ENCODE measurements around the gene TADA2B.

GRCh38 chr4:7058792-7059191 lies 15.6 kb downstream of the TADA2B start:
- TF ChIP-seq EZH2 (IDR thresholded peaks at IDR 0.05; ENCODE audit: insufficient read depth, poor library complexity, severe bottlenecking) (no peak), EZH2phosphoT487 (IDR thresholded peaks at IDR 0.05; ENCODE audit: insufficient read depth, low read depth) (no peak)
